HUDEP-2 (cell line): ENCODE measurements around the gene NACC1.

Source experiments
- DNase-seq, 76 experiments: peaks; one replicate each; lab custom pipeline; 2025; ENCODE audit not compliant: unreplicated experiment in 76 of 76; lab: John Stamatoyannopoulos, UW

The NACC1 gene

GRCh38 chr19:13117772-13118423 is at the start of gene NACC1:
TSS of gene NACC1 (plus strand) at chr19:13118264. CDS start at chr19:13135208, 16,944 bp downstream.
- peak in 72 of 76 experiments; percentile 38 to 96 (median 89) for DNase-seq

- DNase-seq: peak in 75 of 76 experiments; percentile 86 to 100 (median 97)
Measured at GRCh38 chr19:13069415-13070359, 48.4 kb upstream of the NACC1 start.

- DNase-seq: no peak
Measured at GRCh38 chr19:13070425-13071140, 47.5 kb upstream of the NACC1 start.

GRCh38 chr19:13071444-13072187 is 46.4 kb upstream of the NACC1 start:
- peak in 1 of 76 experiments; percentile 12 for DNase-seq

GRCh38 chr19:13072188-13072908 is 45.7 kb upstream of the NACC1 start:
- peak in 3 of 76 experiments; percentile 22 to 29 (median 24) for DNase-seq

- no peak for DNase-seq
Measured at GRCh38 chr19:13073263-13073662, 44.8 kb upstream of the NACC1 start.

- DNase-seq: peak in 12 of 76 experiments; percentile 20 to 52 (median 35)
Measured at GRCh38 chr19:13074378-13074777, 43.7 kb upstream of the NACC1 start.

GRCh38 chr19:13076320-13076719 is 41.7 kb upstream of the NACC1 start:
- DNase-seq: peak in 23 of 76 experiments; percentile 18 to 67 (median 36)

- DNase-seq: peak in 26 of 76 experiments; percentile 22 to 67 (median 32)
Measured at GRCh38 chr19:13076787-13077186, 41.3 kb upstream of the NACC1 start.

- DNase-seq: peak in 70 of 76 experiments; percentile 41 to 92 (median 82)
Measured at GRCh38 chr19:13077240-13077639, 40.8 kb upstream of the NACC1 start.

- DNase-seq: peak in 7 of 76 experiments; percentile 26 to 47 (median 39)
Measured at GRCh38 chr19:13078381-13078780, 39.7 kb upstream of the NACC1 start.

- DNase-seq: peak in 10 of 76 experiments; percentile 26 to 96 (median 54)
Measured at GRCh38 chr19:13078897-13079541, 39.0 kb upstream of the NACC1 start.

- DNase-seq: peak in 71 of 76 experiments; percentile 56 to 96 (median 88)
Measured at GRCh38 chr19:13079542-13079986, 38.5 kb upstream of the NACC1 start.

- peak in 24 of 76 experiments; percentile 24 to 70 (median 43) for DNase-seq
Measured at GRCh38 chr19:13082192-13083007, 35.7 kb upstream of the NACC1 start.

- DNase-seq: no peak
Measured at GRCh38 chr19:13083008-13083404, 35.1 kb upstream of the NACC1 start.

GRCh38 chr19:13083627-13084026 is 34.4 kb upstream of the NACC1 start:
- DNase-seq: no peak

GRCh38 chr19:13085666-13086065 is 32.4 kb upstream of the NACC1 start:
- no peak for DNase-seq

- no peak for DNase-seq
Measured at GRCh38 chr19:13086341-13086740, 31.7 kb upstream of the NACC1 start.
